ENCODE results near the gene PRDM10. TPM values are rescaled to one million over a fixed set of nuclear protein-coding genes. Genes with fewer than 3 reads are reported as not detected.

Gene PRDM10
- total and polyA plus RNA-seq, 10 of the 15 experiments (the other 5 are each of a cell fraction or from before 2014, with no cell fraction given) = 0.93 to 6.2 (median 4.1) TPM

GRCh38 chr11:130002846-130003716 is 446 bp upstream of the PRDM10 start (continued):
- TF ChIP-seq ATF2 (IDR thresholded peaks at IDR 0.05; ENCODE audit: low read length) (no peak), KLF5 (IDR thresholded peaks at IDR 0.05; ENCODE audit: partially characterized antibody) (peak; percentile 82), KAT2A (conservative IDR thresholded peaks at IDR 0.05; ENCODE audit: control insufficient read depth, low read depth, low read length) (no peak), MXI1 (IDR thresholded peaks at IDR 0.05; ENCODE audit: low read depth, low read length) (peak; percentile 87), SMAD1 (IDR thresholded peaks at IDR 0.05; ENCODE audit: low read depth, partially characterized antibody) (no peak), JUND (IDR thresholded peaks at IDR 0.05; ENCODE audit: low read depth, low read length) (no peak), SUPT20H (IDR thresholded peaks at IDR 0.05; ENCODE audit: borderline replicate concordance, control insufficient read depth, low read depth, low read length) (no peak), ZNF24 (IDR thresholded peaks at IDR 0.05) (no peak), NFXL1 (IDR thresholded peaks at IDR 0.05; ENCODE audit: borderline replicate concordance) (no peak), CBX3 (IDR thresholded peaks at IDR 0.05; ENCODE audit: borderline replicate concordance, low read depth) (no peak), MEF2B (IDR thresholded peaks at IDR 0.05; ENCODE audit: partially characterized antibody, poor library complexity, severe bottlenecking) (peak; percentile 25), ZBTB4 (CRISPR knock-in tag; IDR thresholded peaks at IDR 0.05) (no peak), RAD51 (IDR thresholded peaks at IDR 0.05) (no peak), JUNB (IDR thresholded peaks at IDR 0.05) (peak; percentile 63), RCOR1 (conservative IDR thresholded peaks at IDR 0.05; ENCODE audit: low read depth, low read length) (no peak), SKIL (IDR thresholded peaks at IDR 0.05; ENCODE audit: low read depth, poor library complexity, severe bottlenecking) (no peak), YY1 (IDR thresholded peaks at IDR 0.05; ENCODE audit: low read depth, low read length) (peak; percentile 58), FOXM1 (IDR thresholded peaks at IDR 0.05; ENCODE audit: low read depth, low read length) (no peak; the same call in 1 of the 2 replicates), PML (IDR thresholded peaks at IDR 0.05; ENCODE audit: low read length) (peak; percentile 70; the same call in 1 of the 2 replicates), IRF5 (IDR thresholded peaks at IDR 0.05; ENCODE audit: borderline replicate concordance) (peak; percentile 80), SPI1 (IDR thresholded peaks at IDR 0.05; ENCODE audit: borderline replicate concordance, insufficient read depth, low read depth, low read length) (peak; percentile 29; the same call in 1 of the 2 replicates), EED (IDR thresholded peaks at IDR 0.05; ENCODE audit: low read depth) (peak; percentile 87)

All from GM12878 (cell line).